Cerebellar nuclear complex (tissue), 1 donor: ENCODE data around the gene STIMATE.
A peak's percentile ranks its signal among the peaks of the same experiment; 100 is the strongest.

ENCODE experiments used
- DNase-seq, 2 experiments: peaks; one replicate each; lab custom pipeline; 2025; lab: John Stamatoyannopoulos, UW

STIMATE gene

DNA sequence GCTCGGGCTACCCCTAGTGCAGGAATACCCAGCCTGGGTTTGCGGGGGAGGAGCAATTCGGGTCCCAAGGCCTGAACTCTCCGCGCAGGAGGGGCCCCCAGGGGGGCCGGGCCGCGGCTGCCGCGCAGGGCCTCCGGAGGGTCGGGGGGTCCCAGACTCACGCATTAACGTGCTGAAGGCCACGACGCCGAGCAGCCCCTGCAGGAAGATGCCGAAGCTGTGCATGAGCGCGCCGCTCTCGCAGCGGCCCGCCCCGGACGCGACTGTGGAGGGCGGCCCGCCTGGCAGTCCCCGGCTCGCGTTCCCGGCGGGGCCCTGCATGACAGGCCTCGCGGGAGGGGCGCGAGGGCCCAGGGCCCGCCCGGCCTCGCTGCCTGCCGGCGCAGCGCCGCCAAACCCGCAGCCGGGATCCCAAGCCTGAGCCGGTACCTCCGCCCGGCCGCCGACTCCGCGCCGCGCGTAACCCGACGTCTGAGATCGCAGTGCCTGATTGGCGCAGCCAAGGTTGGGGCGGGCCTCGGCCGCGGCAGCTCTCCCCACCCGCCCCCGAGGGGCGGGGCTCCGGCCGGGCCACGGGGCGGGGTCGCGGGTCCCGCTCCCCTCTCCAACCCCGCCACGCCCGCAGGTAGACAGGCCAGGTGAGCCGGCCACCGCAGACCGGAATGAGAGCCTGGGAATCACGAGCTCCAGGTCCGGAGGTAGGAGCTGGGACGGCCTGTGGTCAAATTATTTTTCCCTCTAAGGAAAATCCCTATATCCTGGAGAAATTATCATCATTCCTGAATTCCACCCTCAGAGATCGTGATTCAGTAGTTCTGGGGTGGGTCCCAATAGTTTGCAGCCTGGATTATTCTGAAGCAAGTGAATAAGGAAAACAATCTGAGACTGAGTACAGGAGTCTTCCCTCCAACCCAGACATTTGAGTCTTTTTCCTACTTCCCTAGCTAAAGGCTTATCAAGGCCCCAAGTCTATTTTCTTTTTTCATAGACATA, at the start of gene STIMATE:
STIMATE (minus strand) TSS at position 419 of the 993 bp plus-strand sequence; CDS start at position 321, 98 bp downstream.
- peak in 1 of 2 experiments; percentile 59 for DNase-seq

DNA sequence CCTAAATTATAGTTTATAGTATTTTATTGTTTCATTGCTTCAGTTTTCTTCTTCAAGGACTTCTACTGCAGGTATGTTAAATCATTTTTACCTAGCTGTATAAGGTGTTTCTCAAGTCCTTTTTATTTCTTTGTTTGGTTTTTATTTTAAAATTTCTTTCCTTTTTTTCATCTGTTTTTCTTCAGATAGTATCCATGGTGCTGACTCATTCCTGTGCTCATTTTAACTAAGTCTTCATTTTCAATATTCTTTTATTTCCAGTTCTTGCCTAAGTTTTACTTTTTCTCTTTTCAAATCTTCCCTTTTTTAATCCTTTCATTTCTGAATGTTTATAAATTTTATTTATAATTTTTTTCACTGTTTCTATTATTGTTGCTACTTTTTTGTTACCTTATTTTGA, 42.3 kb upstream of the STIMATE start:
- DNase-seq: no peak

DNA sequence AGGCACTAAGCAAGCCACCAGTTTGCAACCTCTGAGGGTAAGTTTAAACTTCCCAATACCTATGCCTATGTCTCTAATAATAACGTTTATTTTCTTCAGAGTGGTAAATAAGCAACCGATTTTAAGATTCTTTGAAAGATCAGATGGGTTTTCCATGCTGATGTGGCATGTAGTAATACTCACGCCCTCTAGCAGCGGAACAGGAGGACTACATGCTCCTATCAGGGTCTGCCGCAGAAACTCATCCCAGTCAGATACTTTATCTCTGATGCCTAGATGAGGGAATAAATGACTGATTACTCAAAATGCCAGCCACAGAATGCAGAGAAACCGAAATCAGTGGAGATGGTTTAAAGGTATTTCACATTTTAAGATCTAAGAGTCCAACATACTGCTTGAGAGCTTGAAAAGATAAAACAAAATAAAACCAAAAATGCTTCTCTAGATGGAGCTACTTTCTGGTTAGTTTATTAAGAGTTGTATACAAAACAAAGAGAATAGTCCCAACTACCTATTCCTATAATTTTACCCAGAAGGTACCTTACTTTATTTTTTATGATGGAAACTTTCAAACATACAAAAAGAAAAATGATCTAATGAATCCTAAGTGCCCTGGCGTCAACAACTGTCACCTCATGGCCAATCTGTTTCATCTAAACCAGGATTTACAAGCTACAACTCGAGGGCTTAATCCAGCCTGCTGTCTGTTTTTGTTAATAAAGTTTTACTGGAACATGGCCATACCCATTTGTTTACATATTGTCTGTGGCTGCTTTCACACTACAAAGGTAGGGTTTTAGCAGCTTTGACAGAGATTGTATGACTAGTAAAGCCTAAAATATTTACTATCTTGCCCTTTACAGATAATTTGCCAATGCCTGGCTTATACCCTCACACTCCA, 37.5 kb upstream of the STIMATE start:
- peak in 1 of 2 experiments; percentile 41 for DNase-seq

DNA sequence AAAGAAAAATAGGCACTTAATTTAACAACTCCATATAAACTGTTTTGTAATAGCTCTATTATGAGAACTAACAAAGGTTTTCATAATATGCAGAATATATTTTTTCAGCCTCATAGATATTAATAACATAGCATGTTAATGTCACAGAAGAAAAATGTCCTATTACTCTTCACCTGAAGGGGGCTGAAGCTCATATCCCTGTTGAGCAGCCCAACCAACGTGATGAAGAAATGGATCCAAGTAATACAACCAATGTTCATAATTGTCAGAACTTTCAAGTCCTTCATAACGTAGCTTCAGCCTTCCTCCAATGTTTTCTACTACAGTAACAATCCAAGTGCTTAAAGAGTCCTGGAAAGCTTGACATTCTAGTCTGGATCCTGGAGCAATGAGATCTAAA, 34.5 kb upstream of the STIMATE start:
- DNase-seq: no peak

DNA sequence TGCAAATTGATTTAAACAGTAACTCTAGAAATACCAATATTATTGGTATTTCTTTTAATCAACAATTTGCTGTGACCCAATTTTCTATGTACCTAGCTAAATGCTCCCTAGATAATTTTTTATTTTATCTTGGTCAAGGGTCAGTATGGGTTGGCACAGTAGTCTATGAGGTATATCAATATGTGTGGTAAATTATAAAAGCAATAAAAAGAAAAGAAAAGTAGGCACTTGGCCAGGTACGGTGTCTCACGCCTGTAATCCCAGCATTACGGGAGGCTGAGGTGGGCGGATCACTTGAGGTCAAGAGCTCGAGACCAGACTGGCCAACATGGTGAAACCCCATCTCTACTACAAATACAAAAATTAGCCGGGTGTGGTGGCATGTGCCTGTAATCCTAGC, 34.0 kb upstream of the STIMATE start:
- no peak for DNase-seq

DNA sequence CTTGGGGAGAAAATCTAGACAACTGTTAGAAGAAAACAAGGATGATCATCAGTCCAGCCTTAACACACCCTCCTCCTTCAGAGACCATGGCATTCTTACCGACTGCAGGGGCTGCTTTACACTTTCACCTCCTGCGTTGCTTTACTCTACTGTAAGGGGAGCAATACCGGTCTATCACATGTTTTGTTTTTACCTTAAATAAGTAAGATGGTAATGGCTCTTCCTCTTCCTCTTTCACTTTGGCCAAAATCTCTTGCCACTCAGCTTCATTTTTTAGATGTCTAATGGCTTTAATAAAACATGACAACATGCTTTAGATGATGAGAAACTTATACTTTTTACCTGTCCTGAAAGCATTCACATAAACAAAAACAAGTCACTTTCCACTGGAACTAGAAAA, 33.4 kb upstream of the STIMATE start:
- no peak for DNase-seq

DNA sequence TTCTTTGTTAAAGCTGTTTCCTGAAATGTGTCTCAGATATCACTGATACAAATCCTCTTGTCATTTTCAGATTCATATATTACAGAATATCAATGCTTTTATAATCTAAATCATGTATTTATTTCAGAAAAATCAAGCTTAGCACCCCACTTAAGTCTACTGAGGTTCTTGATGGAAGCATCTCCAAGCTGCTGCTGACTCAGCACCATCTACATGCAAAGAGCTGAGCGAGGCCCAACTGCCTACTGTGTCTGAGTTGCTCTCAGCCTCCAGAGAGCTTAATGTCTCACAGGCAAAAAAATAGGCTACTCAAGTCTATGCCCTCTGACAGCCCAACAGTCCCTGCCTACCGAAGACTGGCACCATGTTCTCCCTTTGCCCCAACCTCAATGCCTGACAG, 29.2 kb upstream of the STIMATE start:
- DNase-seq: no peak

DNA sequence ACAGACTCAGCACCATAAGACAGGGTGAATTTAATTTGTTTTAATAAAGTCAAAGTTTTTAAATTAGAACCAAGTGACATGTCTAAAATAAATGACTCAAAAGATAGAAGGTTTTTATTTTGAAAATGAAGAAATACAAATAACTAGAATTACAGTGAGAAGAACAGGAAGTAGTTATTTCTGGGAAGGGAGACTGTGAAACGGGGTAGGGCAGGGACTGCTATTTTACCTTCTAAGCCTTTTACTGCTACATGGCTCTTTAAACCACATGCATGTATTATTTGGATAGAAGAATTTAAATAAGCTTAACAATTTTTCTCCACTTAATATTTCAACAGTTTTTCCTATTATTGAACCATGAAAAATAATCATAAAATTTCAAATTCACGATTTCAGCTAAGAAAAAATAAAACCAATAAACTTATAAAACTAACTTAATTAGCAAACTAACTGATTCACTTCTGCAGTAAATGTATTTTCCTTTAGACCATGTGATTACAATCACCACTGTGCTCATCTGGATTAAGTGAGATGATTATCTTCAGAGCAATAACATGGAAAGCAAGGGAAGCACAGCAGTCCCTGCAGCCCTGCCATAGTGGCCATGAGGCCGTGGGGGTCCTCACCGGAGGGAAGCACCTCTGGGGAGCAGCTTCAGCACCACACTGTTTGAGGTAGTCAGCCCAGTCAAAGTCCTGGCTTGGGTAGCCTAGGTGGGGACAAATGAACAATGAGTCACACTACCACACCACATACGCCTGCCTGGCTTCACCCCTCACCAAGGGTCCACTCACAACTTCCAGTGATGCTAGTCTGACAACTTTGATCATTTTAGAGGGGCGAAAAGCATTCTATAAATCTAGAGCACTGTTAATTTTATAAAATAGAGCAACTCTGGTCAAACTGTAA, 28.3 kb upstream of the STIMATE start:
- no peak for DNase-seq

DNA sequence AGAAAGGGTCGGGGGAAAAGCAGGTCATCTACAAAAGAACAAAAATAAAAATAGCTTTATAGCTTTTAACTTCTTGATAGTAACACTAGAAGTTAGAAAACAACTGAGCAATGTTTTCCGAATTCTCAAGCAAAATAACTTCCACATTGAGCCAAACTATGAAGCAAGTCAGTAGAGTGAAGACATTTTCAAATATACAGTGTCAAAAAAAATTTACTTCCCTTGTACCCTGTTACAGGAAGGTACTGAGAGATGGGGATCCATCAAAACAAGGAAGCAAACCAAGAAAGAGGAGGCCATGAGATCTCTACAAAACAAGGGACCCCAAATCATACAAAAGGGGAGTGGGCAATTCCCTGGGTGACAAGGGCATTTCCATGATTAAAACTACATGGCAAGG, 26.6 kb upstream of the STIMATE start:
- no peak for DNase-seq

DNA sequence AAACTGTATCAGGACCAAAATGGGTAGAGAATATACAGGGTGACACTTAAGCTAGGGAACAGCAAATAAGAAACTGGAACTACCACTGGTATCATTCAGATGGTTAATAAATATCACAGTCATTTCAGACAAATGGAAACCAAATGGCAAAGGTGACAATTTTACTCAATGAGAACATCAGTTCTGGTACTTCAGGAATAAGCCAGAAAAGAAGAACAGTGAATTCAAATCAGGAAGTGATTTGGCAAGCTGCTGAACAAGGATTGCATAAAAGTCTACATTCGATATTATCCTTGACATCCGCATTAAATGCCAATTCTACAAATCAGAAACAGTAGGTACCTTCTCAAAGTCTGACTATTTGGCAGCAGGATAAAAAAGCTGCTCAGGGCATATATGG, 23.5 kb upstream of the STIMATE start:
- no peak for DNase-seq

DNA sequence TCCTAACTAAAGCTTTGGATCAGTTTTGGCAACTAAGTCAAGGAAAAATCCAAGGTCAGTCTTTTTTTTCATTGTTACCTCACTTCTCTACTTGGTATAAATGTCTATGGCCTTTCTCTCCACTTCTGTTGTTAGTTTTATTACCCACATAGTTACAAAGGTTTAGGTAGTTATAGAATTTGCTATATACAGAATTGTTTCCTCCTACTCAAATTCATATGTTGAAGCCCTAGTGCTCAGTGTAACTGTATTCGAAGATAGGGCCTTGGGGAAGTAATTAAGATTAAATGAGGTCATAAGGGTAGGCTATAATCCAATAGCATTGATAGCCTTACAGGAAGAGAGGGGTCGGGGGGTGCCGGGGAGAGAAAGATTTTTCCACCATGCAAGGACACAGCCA, 19.7 kb upstream of the STIMATE start:
- DNase-seq: no peak

DNA sequence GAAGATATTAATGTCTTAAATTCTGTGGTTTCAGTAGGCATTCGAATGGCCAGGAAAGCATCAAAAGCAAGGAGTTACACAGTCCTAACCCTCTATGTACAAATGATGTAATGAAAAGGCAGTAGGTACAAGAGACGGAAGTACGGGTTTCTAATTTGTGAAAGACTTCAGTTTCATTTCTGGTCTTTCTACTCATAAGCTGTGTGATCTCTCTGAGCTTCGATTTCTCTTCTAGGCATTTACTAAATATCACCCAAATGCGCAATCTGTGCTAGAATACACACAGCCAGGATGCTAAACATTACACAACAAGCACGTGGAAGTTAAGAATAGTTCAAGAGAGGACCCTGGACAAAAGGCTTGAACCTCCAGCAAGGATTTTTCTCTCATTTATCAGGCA, 17.9 kb upstream of the STIMATE start:
- DNase-seq: no peak

DNA sequence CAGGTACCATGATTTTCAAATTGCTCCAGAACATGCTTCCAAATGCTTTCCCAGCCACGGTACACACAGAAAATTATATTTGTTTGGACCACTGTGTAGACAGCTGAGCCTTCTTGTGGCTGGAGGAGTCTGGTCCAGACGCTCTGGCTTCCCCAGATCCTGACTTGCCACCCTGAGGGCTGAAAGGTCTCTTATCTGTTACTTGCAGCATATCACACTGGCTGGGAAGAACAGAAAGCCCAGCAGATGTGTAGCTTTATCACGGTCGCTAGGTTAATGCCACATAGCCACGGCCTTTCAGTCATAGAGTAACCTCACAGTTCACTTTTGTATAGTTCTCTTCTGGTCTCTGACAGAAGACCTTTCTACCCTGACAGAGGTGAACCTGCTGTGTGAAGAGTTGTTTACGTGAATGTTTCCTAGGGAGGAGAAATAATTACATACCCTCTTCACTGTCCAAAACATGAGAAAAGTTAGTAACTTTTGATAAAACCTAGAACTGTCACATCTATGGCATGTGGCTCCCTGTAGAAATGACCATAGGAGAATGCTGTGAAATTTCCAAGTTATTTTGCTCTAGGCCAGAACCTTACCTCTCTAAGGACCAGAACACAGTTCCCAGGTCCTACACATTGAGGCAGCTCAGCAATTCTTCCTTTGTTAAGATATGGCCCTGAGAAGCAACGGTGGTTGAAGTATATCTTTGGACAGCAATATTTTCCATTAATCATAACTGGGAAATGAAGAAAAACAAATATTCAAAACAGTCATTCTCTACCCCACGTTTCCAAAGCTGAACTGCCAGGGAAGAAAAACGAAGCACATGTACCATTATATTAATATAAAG, 15.8 kb upstream of the STIMATE start:
- no peak for DNase-seq

DNA sequence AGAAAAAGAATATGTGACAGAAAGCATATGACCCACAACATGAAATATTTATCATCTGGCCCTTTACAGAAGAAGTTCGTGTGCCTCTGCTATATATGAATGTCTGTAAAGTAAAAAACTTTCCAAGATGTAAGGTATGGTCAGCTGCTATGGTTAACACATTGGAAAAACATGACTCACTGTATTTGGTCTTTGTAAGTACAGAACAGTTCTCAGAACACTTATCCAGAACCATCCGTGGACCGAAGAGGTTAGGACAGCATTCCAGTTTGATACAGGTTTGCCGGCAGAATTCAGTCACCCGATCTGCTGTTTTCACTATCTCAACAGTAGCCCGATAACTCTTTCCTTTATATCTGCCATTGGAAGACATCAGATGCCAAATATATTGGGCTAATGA, 13.5 kb upstream of the STIMATE start:
- DNase-seq: no peak

DNA sequence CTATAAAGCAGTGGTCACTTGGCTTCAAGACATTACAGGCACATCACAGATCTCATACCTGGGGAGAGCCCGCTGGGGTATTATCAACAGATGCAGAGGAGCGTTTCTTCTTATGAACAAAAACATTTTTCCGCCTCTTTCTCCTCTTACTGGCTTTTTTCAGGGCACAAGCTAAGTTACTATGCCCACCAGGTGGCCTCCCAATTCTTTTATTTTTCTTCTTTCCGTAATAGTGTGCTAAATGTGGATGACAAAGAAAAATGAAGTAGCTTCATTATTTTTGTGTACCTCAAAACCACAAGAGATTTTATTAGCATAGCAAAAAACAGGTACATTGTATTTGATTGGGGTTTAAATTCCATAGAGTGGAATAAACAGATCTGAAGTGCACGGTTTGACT, 10.1 kb upstream of the STIMATE start:
- DNase-seq: no peak

DNA sequence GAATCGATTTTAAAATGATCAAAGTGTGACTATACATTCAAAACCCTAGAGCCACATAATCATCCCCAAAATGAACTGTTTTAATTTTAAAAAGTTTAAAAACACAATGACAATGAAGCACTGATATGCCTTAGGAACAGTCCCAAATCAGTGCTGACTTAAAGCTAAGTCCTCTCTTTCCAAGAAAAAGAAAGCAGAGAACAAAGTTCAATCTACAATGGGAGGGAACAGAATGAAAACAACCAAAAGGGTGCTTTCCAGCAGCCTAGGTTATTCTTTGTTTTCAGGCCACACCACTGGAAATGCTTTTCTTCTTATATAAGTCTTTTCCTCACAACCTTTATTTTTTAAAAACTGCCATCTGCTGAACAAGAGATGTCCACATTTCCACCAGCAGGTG, 7.2 kb upstream of the STIMATE start:
- no peak for DNase-seq

DNA sequence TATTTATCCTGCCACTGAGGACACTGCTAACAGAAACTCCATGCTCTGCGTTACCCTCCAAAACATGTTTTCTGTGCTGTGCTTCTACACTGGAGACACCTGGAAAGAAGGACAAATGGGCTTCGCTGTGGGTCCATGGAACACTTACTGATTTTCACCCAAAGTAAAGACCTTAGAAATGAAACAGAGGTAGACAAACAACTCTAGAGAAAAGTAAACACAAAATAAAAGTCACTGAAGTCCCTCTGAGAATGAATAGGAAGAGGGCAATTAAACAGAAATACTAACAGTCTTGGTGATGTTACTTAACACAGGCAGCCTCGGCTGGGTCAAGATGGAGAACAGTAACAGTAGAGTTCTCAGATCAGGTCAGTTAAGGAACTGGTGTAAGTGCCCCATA, 6.7 kb upstream of the STIMATE start:
- no peak for DNase-seq

DNA sequence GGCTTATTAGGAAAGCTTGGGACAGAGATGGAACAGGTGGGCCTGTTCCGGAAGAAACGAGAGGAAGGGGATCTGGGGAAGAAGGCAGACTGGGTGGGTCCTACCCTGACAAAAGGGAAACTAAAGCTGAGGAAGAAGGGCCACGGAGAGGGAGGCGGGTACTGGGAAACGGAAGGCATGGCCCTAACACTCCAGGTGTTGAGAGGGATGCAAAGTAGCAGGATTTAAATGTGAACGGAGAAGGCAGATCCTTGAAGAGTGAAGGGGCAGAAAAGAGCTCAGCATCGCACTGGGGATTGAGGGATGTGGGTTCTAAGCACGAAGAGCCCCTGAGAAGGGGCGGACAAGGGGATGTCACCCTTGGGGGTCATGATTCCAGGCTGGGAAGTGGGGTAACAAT, 735 bp downstream of the STIMATE start:
- no peak for DNase-seq

DNA sequence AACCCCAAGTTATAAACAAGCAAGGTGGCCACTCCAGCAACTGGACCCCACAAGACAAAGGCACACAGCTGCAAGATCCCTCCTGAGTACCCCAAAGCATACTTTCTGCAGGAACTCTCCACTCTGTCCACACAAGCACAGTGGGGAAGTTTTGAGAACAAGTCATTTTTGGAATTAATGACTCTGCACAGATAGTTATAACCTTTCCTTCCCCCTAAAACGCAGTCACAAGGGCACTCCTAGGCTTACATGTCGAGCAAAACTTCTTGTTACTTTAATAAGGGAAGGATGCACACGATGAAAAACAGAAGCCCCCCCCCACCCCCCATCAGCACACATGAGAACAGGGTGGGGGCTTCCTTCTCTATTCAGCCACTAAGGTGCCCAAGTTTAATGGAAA, 1.2 kb downstream of the STIMATE start:
- no peak for DNase-seq

DNA sequence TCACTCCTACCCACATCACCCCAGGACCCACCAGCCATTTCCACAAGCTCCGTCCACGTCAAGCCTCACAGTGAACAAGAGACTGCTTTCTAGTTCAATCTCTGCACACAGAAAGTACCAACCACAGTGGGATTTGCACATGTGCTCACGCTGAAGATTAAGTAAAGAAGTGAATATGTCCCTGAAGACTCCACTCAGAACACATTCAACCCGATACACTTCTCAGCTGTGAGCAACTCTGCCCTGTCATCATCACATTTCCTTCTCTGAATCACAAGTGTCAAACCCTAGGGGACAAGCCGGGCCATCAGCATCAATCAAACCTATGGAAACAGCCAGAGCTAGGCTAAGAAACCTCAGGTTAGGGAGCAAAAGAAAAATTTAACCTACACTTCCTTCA, 1.9 kb downstream of the STIMATE start:
- DNase-seq: no peak

DNA sequence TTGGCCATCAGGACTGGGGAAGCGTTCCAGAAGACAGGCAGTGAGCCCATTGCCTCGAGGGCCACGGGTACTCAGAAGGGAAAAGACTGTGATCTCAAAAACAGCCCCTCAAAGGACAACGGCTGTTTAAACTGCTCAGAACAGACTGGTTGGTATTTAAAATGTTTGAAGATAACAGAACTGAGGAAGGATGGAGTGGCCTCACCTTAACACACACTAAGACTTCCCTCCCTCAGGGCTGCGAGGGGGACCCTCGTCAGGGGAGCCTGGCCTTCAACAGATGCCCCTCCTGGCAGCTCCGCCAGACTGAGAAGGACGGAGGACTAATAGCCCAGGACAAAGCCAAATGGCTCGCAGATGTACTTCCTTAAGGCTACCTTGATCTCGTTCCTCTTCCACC, 2.6 kb downstream of the STIMATE start:
- no peak for DNase-seq
